Measurements from ENCODE around the gene SCN4B. TPM values are rescaled to one million over a fixed set of nuclear protein-coding genes. Genes with fewer than 3 reads are reported as not detected.

The SCN4B gene
- total and polyA plus RNA-seq, 2 donors (not counting 1 experiment from before 2014, with no cell fraction given), result 1.5 to 10.4 TPM

DNA sequence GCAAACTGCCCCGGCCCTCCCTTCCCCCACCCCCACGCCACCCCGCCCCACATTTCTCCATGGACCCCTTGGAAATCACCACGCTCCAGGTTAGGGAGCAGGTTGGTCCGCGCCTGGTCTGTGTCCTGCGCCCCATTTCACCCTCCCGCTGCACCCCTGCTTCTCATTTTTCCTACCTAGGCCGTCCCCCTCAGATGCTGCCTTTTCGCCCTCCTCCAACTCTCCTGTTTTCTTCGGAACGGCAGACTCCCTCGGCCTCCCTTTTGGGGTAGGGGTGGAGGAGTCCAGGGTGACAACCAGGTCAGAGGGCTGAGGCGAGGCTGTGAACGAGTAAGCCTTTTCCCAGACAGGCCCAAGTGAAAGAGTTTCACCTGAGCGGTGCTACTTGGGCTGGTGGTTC, 893 bp upstream of the SCN4B start:
- Histone ChIP-seq H3K4me3 (replicated peaks in 1 of 4; ENCODE audit: control extremely low read depth in 1 of 4, insufficient read depth in 1 of 4, low read depth in 3 of 4, low read length in 4 of 4) (peak overlapping the region in 1 of 4 experiments; percentile 57), H3K27me3 (ENCODE audit: control insufficient read depth, insufficient read depth, low read length) (peaks cover 63% of the 10 kb centered on the region), H3K4me2 (ENCODE audit: extremely low read depth, insufficient read depth, low read length) (no peak overlapping the region)

GRCh38 chr11:118152020-118152551, 537 bp downstream of the SCN4B start:
- TF ChIP-seq CTCF (conservative IDR thresholded peaks at IDR 0.05 in 1 of 2, IDR thresholded peaks at IDR 0.05 in 1 of 2; ENCODE audit: low read depth in 1 of 2, low read length in 2 of 2) (no peak), EZH2 (IDR thresholded peaks at IDR 0.05; ENCODE audit: low read length, missing control alignments) (peak; percentile 67)
- Histone ChIP-seq H3K4me1 (ENCODE audit: control insufficient read depth, extremely low read depth, insufficient read depth, low read length) (no peaks in the 10 kb centered on the region), H3K4me3 (replicated peaks in 1 of 4; ENCODE audit: control extremely low read depth in 1 of 4, insufficient read depth in 1 of 4, low read depth in 3 of 4, low read length in 4 of 4) (peak overlapping the region; percentile 3 to 57 (median 30)), H3K27ac (ENCODE audit: insufficient read depth, low read length) (no peak overlapping the region), H3K27me3 (ENCODE audit: control insufficient read depth, insufficient read depth, low read length) (peaks cover 59% of the 10 kb centered on the region), H3K4me2 (ENCODE audit: extremely low read depth, insufficient read depth, low read length) (peak overlapping the region; percentile 75), H4K20me1 (ENCODE audit: control insufficient read depth, extremely low read depth, insufficient read depth, low read length) (no peaks in the 10 kb centered on the region), H3K9ac (ENCODE audit: insufficient read depth, low read length) (no peak overlapping the region), H3K36me3 (ENCODE audit: control insufficient read depth, insufficient read depth, low read length) (no peaks in the 10 kb centered on the region), H3K9me3 (ENCODE audit: control insufficient read depth, insufficient read depth, low read depth, low read length) (no peaks in the 10 kb centered on the region), H2AFZ (ENCODE audit: low read length) (no peak overlapping the region), H3K79me2 (ENCODE audit: control insufficient read depth, insufficient read depth, low read length) (no peaks in the 10 kb centered on the region)
- DNase-seq (ENCODE audit: low read depth in 2 of 2), result no peak

More for the DNA sequence above, 893 bp upstream of the SCN4B start:
- H3K36me3 ChIP-seq (ENCODE audit: control insufficient read depth, insufficient read depth, low read length), result no peaks in the 10 kb centered on the region
- H3K9me3 ChIP-seq (ENCODE audit: control insufficient read depth, insufficient read depth, low read depth, low read length), result no peaks in the 10 kb centered on the region
- no peaks in the 10 kb centered on the region for H3K4me1 ChIP-seq (ENCODE audit: control insufficient read depth, extremely low read depth, insufficient read depth, low read length)
- no peak overlapping the region for H3K9ac ChIP-seq (ENCODE audit: insufficient read depth, low read length)
- TF ChIP-seq CTCF (conservative IDR thresholded peaks at IDR 0.05 in 1 of 2, IDR thresholded peaks at IDR 0.05 in 1 of 2; ENCODE audit: low read depth in 1 of 2, low read length in 2 of 2) (no peak), EZH2 (IDR thresholded peaks at IDR 0.05; ENCODE audit: low read length, missing control alignments) (no peak)
- H2AFZ ChIP-seq (ENCODE audit: low read length), result no peak overlapping the region
- H4K20me1 ChIP-seq (ENCODE audit: control insufficient read depth, extremely low read depth, insufficient read depth, low read length), result no peaks in the 10 kb centered on the region
- no peak overlapping the region for H3K27ac ChIP-seq (ENCODE audit: insufficient read depth, low read length)
- H3K79me2 ChIP-seq (ENCODE audit: control insufficient read depth, insufficient read depth, low read length), result no peaks in the 10 kb centered on the region
- no peak for DNase-seq (ENCODE audit: low read depth in 2 of 2)

- H3K27ac ChIP-seq (ENCODE audit: insufficient read depth, low read length), result no peak overlapping the region
- peaks cover 57% of the 10 kb centered on the region for H3K27me3 ChIP-seq (ENCODE audit: control insufficient read depth, insufficient read depth, low read length)
- no peak overlapping the region for H3K4me2 ChIP-seq (ENCODE audit: extremely low read depth, insufficient read depth, low read length)
- no peak overlapping the region for H3K4me3 ChIP-seq (replicated peaks in 1 of 4; ENCODE audit: control extremely low read depth in 1 of 4, insufficient read depth in 1 of 4, low read depth in 3 of 4, low read length in 4 of 4)
- H2AFZ ChIP-seq (ENCODE audit: low read length), result no peak overlapping the region
- H4K20me1 ChIP-seq (ENCODE audit: control insufficient read depth, extremely low read depth, insufficient read depth, low read length), result no peaks in the 10 kb centered on the region
- no peaks in the 10 kb centered on the region for H3K36me3 ChIP-seq (ENCODE audit: control insufficient read depth, insufficient read depth, low read length)
- no peak overlapping the region for H3K9ac ChIP-seq (ENCODE audit: insufficient read depth, low read length)
- H3K79me2 ChIP-seq (ENCODE audit: control insufficient read depth, insufficient read depth, low read length), result no peaks in the 10 kb centered on the region
- H3K9me3 ChIP-seq (ENCODE audit: control insufficient read depth, insufficient read depth, low read depth, low read length), result no peaks in the 10 kb centered on the region
- no peaks in the 10 kb centered on the region for H3K4me1 ChIP-seq (ENCODE audit: control insufficient read depth, extremely low read depth, insufficient read depth, low read length)
- peak in 1 of 2 donors; percentile 63 for DNase-seq (ENCODE audit: low read depth in 2 of 2)
- no peak for TF ChIP-seq CTCF (conservative IDR thresholded peaks at IDR 0.05 in 1 of 2, IDR thresholded peaks at IDR 0.05 in 1 of 2; ENCODE audit: low read depth in 1 of 2, low read length in 2 of 2)
- TF ChIP-seq EZH2 (IDR thresholded peaks at IDR 0.05; ENCODE audit: low read length, missing control alignments), result no peak
Measured at GRCh38 chr11:118151431-118151830, 1.2 kb downstream of the SCN4B start.

Measured in fibroblast of lung (primary cell).